Measurements from ENCODE around the gene INSR. TPM values are rescaled to one million over a fixed set of nuclear protein-coding genes. Genes with fewer than 3 reads are reported as not detected.

The INSR gene
- total and polyA plus RNA-seq, 4 donors = 5.8 to 64.6 (median 20.9) TPM

- no peak overlapping the region for H3K9ac ChIP-seq (ENCODE audit: insufficient read depth in 1 of 2, low read length in 2 of 2)
- no peak for ATAC-seq (ENCODE audit: insufficient read depth, low FRiP score)
- DNase-seq = no peak
- TF ChIP-seq CTCF (IDR thresholded peaks at IDR 0.05; ENCODE audit: control extremely low read depth, extremely low read depth) = no peak
- H3K9me3 ChIP-seq (ENCODE audit: control insufficient read depth in 4 of 4, insufficient read depth in 3 of 4, low read length in 3 of 4) = no peaks in the 10 kb centered on the region
- no peaks in the 10 kb centered on the region for H3K36me3 ChIP-seq (ENCODE audit: control insufficient read depth in 4 of 4, insufficient read depth in 4 of 4, low read length in 4 of 4)
- no peaks in the 10 kb centered on the region for H3K27me3 ChIP-seq (ENCODE audit: control insufficient read depth in 3 of 3, insufficient read depth in 3 of 3, low read length in 2 of 3)
- WGBS, 2 donors = 87% methylated on average over 5 of the region's 5 CpGs
- H3K4me1 ChIP-seq (ENCODE audit: control insufficient read depth in 5 of 5, insufficient read depth in 5 of 5, low read length in 5 of 5) = peaks cover 0 to 11% (median 6%) of the 10 kb centered on the region in 5 donors
- no peak overlapping the region for H3K27ac ChIP-seq (ENCODE audit: low read depth in 1 of 2, low read length in 1 of 2)
- H3K4me3 ChIP-seq = no peak overlapping the region
Measured at GRCh38 chr19:7195046-7195445, 99.2 kb downstream of the INSR start.

- peaks cover 0 to 11% (median 6%) of the 10 kb centered on the region in 5 donors for H3K4me1 ChIP-seq (ENCODE audit: control insufficient read depth in 5 of 5, insufficient read depth in 5 of 5, low read length in 5 of 5)
- no peak for TF ChIP-seq CTCF (IDR thresholded peaks at IDR 0.05; ENCODE audit: control extremely low read depth, extremely low read depth)
Measured at GRCh38 chr19:7194566-7194965, 99.6 kb downstream of the INSR start.

GRCh38 chr19:7191946-7192691, 102.1 kb downstream of the INSR start:
- no peaks in the 10 kb centered on the region for H3K27me3 ChIP-seq (ENCODE audit: control insufficient read depth in 3 of 3, insufficient read depth in 3 of 3, low read length in 2 of 3)
- no peak overlapping the region for H3K4me3 ChIP-seq
- WGBS, 2 donors = 46 to 54% methylated on average over 7 of the region's 7 CpGs
- ATAC-seq (ENCODE audit: insufficient read depth, low FRiP score) (no peak), DNase-seq (no peak)
- H3K36me3 ChIP-seq (ENCODE audit: control insufficient read depth in 4 of 4, insufficient read depth in 4 of 4, low read length in 4 of 4) = no peaks in the 10 kb centered on the region
- H3K9ac ChIP-seq (ENCODE audit: insufficient read depth in 1 of 2, low read length in 2 of 2) = no peak overlapping the region
- H3K4me1 ChIP-seq (ENCODE audit: control insufficient read depth in 5 of 5, insufficient read depth in 5 of 5, low read length in 5 of 5) = peaks cover 0 to 8% (median 0%) of the 10 kb centered on the region in 5 donors
- no peaks in the 10 kb centered on the region for H3K9me3 ChIP-seq (ENCODE audit: control insufficient read depth in 4 of 4, insufficient read depth in 3 of 4, low read length in 3 of 4)
- H3K27ac ChIP-seq (ENCODE audit: low read depth in 1 of 2, low read length in 1 of 2) = no peak overlapping the region
- TF ChIP-seq CTCF (IDR thresholded peaks at IDR 0.05; ENCODE audit: control extremely low read depth, extremely low read depth) = no peak

More at GRCh38 chr19:7194566-7194965, 99.6 kb downstream of the INSR start:
- ATAC-seq (ENCODE audit: insufficient read depth, low FRiP score) (no peak), DNase-seq (no peak)
- Histone ChIP-seq H3K4me3 (no peak overlapping the region), H3K27me3 (ENCODE audit: control insufficient read depth in 3 of 3, insufficient read depth in 3 of 3, low read length in 2 of 3) (no peaks in the 10 kb centered on the region), H3K9me3 (ENCODE audit: control insufficient read depth in 4 of 4, insufficient read depth in 3 of 4, low read length in 3 of 4) (no peaks in the 10 kb centered on the region), H3K27ac (ENCODE audit: low read depth in 1 of 2, low read length in 1 of 2) (no peak overlapping the region), H3K9ac (ENCODE audit: insufficient read depth in 1 of 2, low read length in 2 of 2) (no peak overlapping the region), H3K36me3 (ENCODE audit: control insufficient read depth in 4 of 4, insufficient read depth in 4 of 4, low read length in 4 of 4) (no peaks in the 10 kb centered on the region)
- 89 to 92% methylated on average over 9 of the region's 9 CpGs for WGBS, 2 donors

Data from lung (tissue), 12 donors.